Measurements from ENCODE around the gene KCTD18. TPM values are rescaled to one million over a fixed set of nuclear protein-coding genes. Genes with fewer than 3 reads are reported as not detected.

KCTD18 gene
- polyA plus RNA-seq, 1 of the 3 experiments (the other 2 are of a cell fraction), result 8.0 TPM

- Histone ChIP-seq H3K27ac (ENCODE audit: low read depth in 2 of 2, low read length in 1 of 2) (no peak overlapping the region), H3K4me1 (ENCODE audit: control insufficient read depth in 1 of 2, insufficient read depth in 2 of 2, low read depth in 1 of 2, low read length in 1 of 2) (peaks cover 0 to 4% of the 10 kb centered on the region in 2 experiments; a peak in 3 of 4 replicates), H2AFZ (ENCODE audit: low read depth) (no peak overlapping the region), H3K27me3 (ENCODE audit: insufficient read depth) (no peaks in the 10 kb centered on the region), H3K79me2 (ENCODE audit: insufficient read depth) (0 out of 2 replicates have a peak, but pooled peaks cover 5% of the 10 kb centered on the region), H3K9me2 (no peaks in the 10 kb centered on the region), H3F3A (replicated peaks; ENCODE audit: insufficient read depth) (no peaks in the 10 kb centered on the region), H3K9ac (no peak overlapping the region), H3K4me3 (ENCODE audit: low read depth in 2 of 2, low read length in 1 of 2) (no peak overlapping the region), H3K36me3 (replicated peaks in 1 of 2; ENCODE audit: control insufficient read depth in 1 of 2, insufficient read depth in 2 of 2, low read length in 1 of 2) (peaks cover 26 to 42% of the 10 kb centered on the region in 2 experiments), H4K20me1 (ENCODE audit: insufficient read depth) (no peaks in the 10 kb centered on the region), H3K9me3 (no peaks in the 10 kb centered on the region), H3K4me2 (no peak overlapping the region)
- no peak for TF ChIP-seq IRF3 (IDR thresholded peaks at IDR 0.05; ENCODE audit: low read depth, low read length)
- no peak for TF ChIP-seq MXI1 (IDR thresholded peaks at IDR 0.05; ENCODE audit: low read depth, low read length)
- TF ChIP-seq TEAD4 (IDR thresholded peaks at IDR 0.05; ENCODE audit: borderline replicate concordance, insufficient read depth), result no peak
- no peak for TF ChIP-seq RAD21 (IDR thresholded peaks at IDR 0.05; ENCODE audit: low read length)
- TF ChIP-seq USF1 (IDR thresholded peaks at IDR 0.05; ENCODE audit: borderline replicate concordance, low read depth), result no peak
- TF ChIP-seq ELF1 (IDR thresholded peaks at IDR 0.05), result no peak
- no peak for TF ChIP-seq RXRA (IDR thresholded peaks at IDR 0.05; ENCODE audit: borderline replicate concordance, low read depth)
- TF ChIP-seq SMC3 (IDR thresholded peaks at IDR 0.05; ENCODE audit: low read depth, low read length), result no peak
- ChIA-PET CTCF (no interaction called here), POLR2A (no interaction called here)
- DNase-seq, result no peak
Observed at GRCh38 chr2:200540793-200541192, 30.9 kb upstream of the KCTD18 start.

DNA sequence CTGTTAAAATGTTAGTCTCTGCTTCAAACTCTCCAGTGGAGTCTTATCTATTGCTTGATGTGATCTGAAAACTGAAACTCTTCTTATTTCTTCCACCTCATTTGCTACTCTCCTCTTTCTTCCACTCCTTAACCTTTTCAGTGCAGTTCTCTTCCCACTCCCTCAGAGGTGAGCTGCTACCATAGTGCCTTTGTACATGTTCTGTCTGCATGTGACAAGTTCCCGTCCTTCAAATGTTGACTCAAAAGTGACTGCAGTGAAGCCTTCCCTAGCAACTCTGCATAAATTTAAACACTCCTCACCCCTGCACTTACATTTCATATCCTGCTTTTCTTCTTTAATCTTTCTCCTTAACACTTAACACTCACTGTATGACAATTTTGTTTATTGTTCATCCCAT lies 28.3 kb upstream of the KCTD18 start:
- H3F3A ChIP-seq (replicated peaks; ENCODE audit: insufficient read depth), result no peaks in the 10 kb centered on the region
- H3K36me3 ChIP-seq (replicated peaks in 1 of 2; ENCODE audit: control insufficient read depth in 1 of 2, insufficient read depth in 2 of 2, low read length in 1 of 2), result peaks cover 36 to 49% of the 10 kb centered on the region in 2 experiments
- no peaks in the 10 kb centered on the region for H3K9me3 ChIP-seq
- H3K9ac ChIP-seq, result no peak overlapping the region
- H3K27me3 ChIP-seq (ENCODE audit: insufficient read depth), result no peaks in the 10 kb centered on the region
- H4K20me1 ChIP-seq (ENCODE audit: insufficient read depth), result no peaks in the 10 kb centered on the region
- H3K4me2 ChIP-seq, result 0 out of 2 replicates have a peak overlapping the region, but pooled peaks have one; percentile 10
- WGBS (ENCODE audit: low lambda C conversion rate), result 100% methylated on average over 1 of the region's 1 CpG
- peak overlapping the region in 1 of 2 experiments; percentile 73; a peak in 2 of 4 replicates for H3K27ac ChIP-seq (ENCODE audit: low read depth in 2 of 2, low read length in 1 of 2)
- DNase-seq, result no peak
- CTCF ChIA-PET, result no interaction called here
- H3K9me2 ChIP-seq, result no peaks in the 10 kb centered on the region
- no peak overlapping the region for H3K4me3 ChIP-seq (ENCODE audit: low read depth in 2 of 2, low read length in 1 of 2)
- H3K79me2 ChIP-seq (ENCODE audit: insufficient read depth), result peaks cover 15% of the 10 kb centered on the region; the same call in 1 of the 2 replicates
- peaks cover 0 to 4% of the 10 kb centered on the region in 2 experiments; a peak in 3 of 4 replicates for H3K4me1 ChIP-seq (ENCODE audit: control insufficient read depth in 1 of 2, insufficient read depth in 2 of 2, low read depth in 1 of 2, low read length in 1 of 2)
- no peak overlapping the region for H2AFZ ChIP-seq (ENCODE audit: low read depth)
- POLR2A ChIA-PET, result no interaction called here
- TF ChIP-seq FOXJ3 (CRISPR knock-in tag; IDR thresholded peaks at IDR 0.05) (no peak), FOSL2 (IDR thresholded peaks at IDR 0.05; ENCODE audit: borderline replicate concordance, low read depth) (no peak), RAD21 (IDR thresholded peaks at IDR 0.05; ENCODE audit: low read length) (no peak), RFX5 (IDR thresholded peaks at IDR 0.05; ENCODE audit: low read length) (no peak), MXI1 (IDR thresholded peaks at IDR 0.05; ENCODE audit: low read depth, low read length) (no peak), RXRA (IDR thresholded peaks at IDR 0.05; ENCODE audit: borderline replicate concordance, low read depth) (no peak), SMC3 (IDR thresholded peaks at IDR 0.05; ENCODE audit: low read depth, low read length) (no peak), YY1 (IDR thresholded peaks at IDR 0.05; ENCODE audit: low read depth) (no peak), EP300 (IDR thresholded peaks at IDR 0.05; ENCODE audit: borderline replicate concordance in 1 of 2, low read depth in 1 of 2, low read length in 1 of 2) (no peak), REST (IDR thresholded peaks at IDR 0.05; ENCODE audit: low read depth, low read length) (no peak)
- TF ChIP-seq, protein P1, sequence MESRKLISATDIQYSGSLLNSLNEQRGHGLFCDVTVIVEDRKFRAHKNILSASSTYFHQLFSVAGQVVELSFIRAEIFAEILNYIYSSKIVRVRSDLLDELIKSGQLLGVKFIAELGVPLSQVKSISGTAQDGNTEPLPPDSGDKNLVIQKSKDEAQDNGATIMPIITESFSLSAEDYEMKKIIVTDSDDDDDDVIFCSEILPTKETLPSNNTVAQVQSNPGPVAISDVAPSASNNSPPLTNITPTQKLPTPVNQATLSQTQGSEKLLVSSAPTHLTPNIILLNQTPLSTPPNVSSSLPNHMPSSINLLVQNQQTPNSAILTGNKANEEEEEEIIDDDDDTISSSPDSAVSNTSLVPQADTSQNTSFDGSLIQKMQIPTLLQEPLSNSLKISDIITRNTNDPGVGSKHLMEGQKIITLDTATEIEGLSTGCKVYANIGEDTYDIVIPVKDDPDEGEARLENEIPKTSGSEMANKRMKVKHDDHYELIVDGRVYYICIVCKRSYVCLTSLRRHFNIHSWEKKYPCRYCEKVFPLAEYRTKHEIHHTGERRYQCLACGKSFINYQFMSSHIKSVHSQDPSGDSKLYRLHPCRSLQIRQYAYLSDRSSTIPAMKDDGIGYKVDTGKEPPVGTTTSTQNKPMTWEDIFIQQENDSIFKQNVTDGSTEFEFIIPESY (IDR thresholded peaks at IDR 0.05; ENCODE audit: borderline replicate concordance, low read depth), result no peak
- TF ChIP-seq, protein P2, sequence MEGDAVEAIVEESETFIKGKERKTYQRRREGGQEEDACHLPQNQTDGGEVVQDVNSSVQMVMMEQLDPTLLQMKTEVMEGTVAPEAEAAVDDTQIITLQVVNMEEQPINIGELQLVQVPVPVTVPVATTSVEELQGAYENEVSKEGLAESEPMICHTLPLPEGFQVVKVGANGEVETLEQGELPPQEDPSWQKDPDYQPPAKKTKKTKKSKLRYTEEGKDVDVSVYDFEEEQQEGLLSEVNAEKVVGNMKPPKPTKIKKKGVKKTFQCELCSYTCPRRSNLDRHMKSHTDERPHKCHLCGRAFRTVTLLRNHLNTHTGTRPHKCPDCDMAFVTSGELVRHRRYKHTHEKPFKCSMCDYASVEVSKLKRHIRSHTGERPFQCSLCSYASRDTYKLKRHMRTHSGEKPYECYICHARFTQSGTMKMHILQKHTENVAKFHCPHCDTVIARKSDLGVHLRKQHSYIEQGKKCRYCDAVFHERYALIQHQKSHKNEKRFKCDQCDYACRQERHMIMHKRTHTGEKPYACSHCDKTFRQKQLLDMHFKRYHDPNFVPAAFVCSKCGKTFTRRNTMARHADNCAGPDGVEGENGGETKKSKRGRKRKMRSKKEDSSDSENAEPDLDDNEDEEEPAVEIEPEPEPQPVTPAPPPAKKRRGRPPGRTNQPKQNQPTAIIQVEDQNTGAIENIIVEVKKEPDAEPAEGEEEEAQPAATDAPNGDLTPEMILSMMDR (IDR thresholded peaks at IDR 0.05), result no peak

Measured in SK-N-SH (cell line).